HCT116 (cell line): ENCODE data around the gene CDKL5. TPM values are rescaled to one million over a fixed set of nuclear protein-coding genes. Genes with fewer than 3 reads are reported as not detected.

ENCODE experiments used
- ATAC-seq: fragments of 200-7000 bp; cut with Tn5 transposase; 2 replicates; pipeline ENCODE4 v1.9.1; 2020; ENCODE audit warnings: mild to moderate bottlenecking, moderate library complexity
- BruUV-seq: library from RNA; stranded (reverse); fragments of 400-500 nt; replicated peaks from 2 replicates; lab custom pipeline; 2021; lab: Mats Ljungman, UMichigan
- CTCF ChIA-PET: fragments of 300-600 bp; sonication (Branson Sonifier 250); formaldehyde crosslinking; loops from one replicate; lab custom pipeline; 2021; ENCODE audit warnings: antibody characterized with exemption; lab: Charles Lee
- POLR2A ChIA-PET: fragments of 300-600, 350-600 bp; sonication (Branson Sonifier 250); formaldehyde crosslinking; loops from one replicate; lab custom pipeline; 2021; ENCODE audit warnings: antibody characterized with exemption; lab: Charles Lee
- RAD21 ChIA-PET, 2 experiments: fragments of 300-600 bp; sonication (Branson Sonifier 250); formaldehyde crosslinking; loops; one replicate each; lab custom pipeline; 2023; ENCODE audit warnings: low total read pairs in 2 of 2; ENCODE audit not compliant: uncharacterized antibody in 2 of 2, unreplicated experiment in 2 of 2, low non-redundant PET in 1 of 2; lab: Charles Lee
- DNase-seq: peaks from one replicate; pipeline ENCODE4 v3.0.0-alpha.2; 2010; ENCODE audit warnings: low read depth, low spot score
- H2AFZ ChIP-seq: fragments of 200-600 bp; shearing (Covaris generic), sonication (generic); 2 replicates; pipeline ENCODE4 v1.6.1; 2017; ENCODE audit warnings: low read depth, mixed run types, mixed read lengths, antibody characterized with exemption, low read length; ENCODE audit not compliant: poor library complexity, severe bottlenecking
- H3K27ac ChIP-seq: 2 replicates; pipeline ENCODE4 v1.5.1; 2012; ENCODE audit warnings: low read depth, low read length
- H3K27me3 ChIP-seq: fragments of 200-600 bp; sonication (generic); 2 replicates; pipeline ENCODE4 v1.6.1; 2016; ENCODE audit warnings: mixed run types, low read length, mixed read lengths; ENCODE audit not compliant: insufficient read depth
- H3K36me3 ChIP-seq, 2 experiments: fragments of 200-500 bp in 1 of 2; fragments of 200-600 bp in 1 of 2; sonication (Bioruptor generic) in 1 of 2; sonication (generic) in 1 of 2; 2 replicates each; pipeline versions ENCODE4 v1.5.1 to v1.6.1; 2014 to 2016; ENCODE audit warnings: low read length in 2 of 2, inconsistent platforms in 1 of 2, mixed read lengths in 1 of 2, mixed run types in 1 of 2; ENCODE audit not compliant: insufficient read depth in 2 of 2, control insufficient read depth in 1 of 2
- H3K4me1 ChIP-seq, 2 experiments: fragments of 200-600 bp in 1 of 2; sonication (generic) in 1 of 2; 2 replicates each; pipeline versions ENCODE4 v1.5.1 to v1.6.1; 2012 to 2017; ENCODE audit warnings: low read length in 2 of 2, inconsistent platforms in 1 of 2, mild to moderate bottlenecking in 1 of 2, mixed read lengths in 1 of 2, mixed run types in 1 of 2, moderate library complexity in 1 of 2; ENCODE audit not compliant: insufficient read depth in 2 of 2, control insufficient read depth in 1 of 2
- H3K4me2 ChIP-seq: fragments of 200-600 bp; sonication (generic); 2 replicates; pipeline ENCODE4 v1.6.1; 2017; ENCODE audit warnings: mixed run types, low read length, mixed read lengths
- H3K4me3 ChIP-seq, 2 experiments: fragments of 200-600 bp in 1 of 2; sonication (generic) in 1 of 2; replicated peaks in 1 of 2; 2 replicates each; pipeline ENCODE4 v1.5.1; 2011 to 2016; ENCODE audit warnings: low read length in 2 of 2, control low read depth in 1 of 2, low read depth in 1 of 2, mild to moderate bottlenecking in 1 of 2, mixed read lengths in 1 of 2, mixed run types in 1 of 2
- H3K79me2 ChIP-seq: fragments of 200-600 bp; sonication (generic); 2 replicates; pipeline ENCODE4 v1.6.1; 2017; ENCODE audit warnings: mild to moderate bottlenecking, mixed run types, low read length, moderate library complexity, mixed read lengths; ENCODE audit not compliant: insufficient read depth
- H3K9ac ChIP-seq: fragments of 200-600 bp; sonication (generic); 2 replicates; pipeline ENCODE4 v1.6.1; 2016; ENCODE audit warnings: low read length, mixed read lengths
- H3K9me2 ChIP-seq: fragments of 200-600 bp; sonication (generic), shearing (Covaris generic); 2 replicates; pipeline ENCODE4 v1.6.1; 2017; ENCODE audit warnings: mixed run types, mild to moderate bottlenecking, moderate library complexity; ENCODE audit not compliant: insufficient read depth
- H3K9me3 ChIP-seq, 2 experiments: fragments of 200-500 bp in 1 of 2; fragments of 200-600 bp in 1 of 2; sonication (Bioruptor generic) in 1 of 2; sonication (generic) in 1 of 2; 2 replicates each; pipeline ENCODE4 v1.6.1; 2014 to 2017; ENCODE audit warnings: low read length in 2 of 2, mixed read lengths in 2 of 2, inconsistent platforms in 1 of 2, low read depth in 1 of 2, mild to moderate bottlenecking in 1 of 2, mixed run types in 1 of 2, moderate library complexity in 1 of 2; ENCODE audit not compliant: control insufficient read depth in 1 of 2, insufficient read depth in 1 of 2
- H4K20me1 ChIP-seq: fragments of 200-600 bp; sonication (generic), shearing (Covaris generic); 2 replicates; pipeline ENCODE4 v1.6.1; 2017; ENCODE audit warnings: mixed run types, mild to moderate bottlenecking, moderate library complexity; ENCODE audit not compliant: insufficient read depth
- CBX3 ChIP-seq: IDR thresholded peaks from 2 replicates; pipeline ENCODE4 v1.6.1; 2012; ENCODE audit warnings: low read depth
- CEBPB ChIP-seq: IDR thresholded peaks from 2 replicates; pipeline ENCODE4 v1.6.1; 2012; ENCODE audit warnings: low read depth
- EGR1 ChIP-seq: IDR thresholded peaks from 2 replicates; pipeline ENCODE4 v1.6.1; 2012; ENCODE audit warnings: low read depth
- ELF1 ChIP-seq: IDR thresholded peaks from 2 replicates; pipeline ENCODE4 v1.6.1; 2012; ENCODE audit warnings: low read depth, borderline replicate concordance
- EZH2 ChIP-seq: fragments of 200-600 bp; sonication (generic); IDR thresholded peaks from 2 replicates; pipeline ENCODE4 v1.6.1; 2017; ENCODE audit warnings: antibody characterized with exemption, mixed run types
- JUND ChIP-seq: IDR thresholded peaks from 2 replicates; pipeline ENCODE4 v1.6.1; 2012
- POLR2A ChIP-seq: IDR thresholded peaks from 2 replicates; pipeline ENCODE4 v1.7.0; 2011; ENCODE audit warnings: borderline replicate concordance; ENCODE audit not compliant: insufficient read depth, insufficient read length; ENCODE audit errors: extremely low read depth
- SIN3A ChIP-seq: IDR thresholded peaks from 2 replicates; pipeline ENCODE4 v1.6.1; 2012; ENCODE audit warnings: low read depth
- YY1 ChIP-seq: IDR thresholded peaks from 2 replicates; pipeline ENCODE4 v1.6.1; 2011; ENCODE audit warnings: low read length, low read depth, moderate library complexity, mild to moderate bottlenecking; ENCODE audit not compliant: insufficient replicate concordance; ENCODE audit errors: extremely low read depth
- ZFX ChIP-seq: fragments of 450-650 bp; IDR thresholded peaks from 2 replicates; pipeline ENCODE4 v1.6.1; 2017
- intact Hi-C: fragments of 100-400 bp; cut with micrococcal nuclease; formaldehyde crosslinking; loops from 2 replicates; pipeline ENCODE4 v1.10.0; 2022
- total RNA-seq: library from RNA; stranded (reverse); gene quantifications from one replicate; pipeline ENCODE4 v1.2.1, GENCODE V29; 2021; ENCODE audit not compliant: unreplicated experiment
- TF ChIP-seq, protein P1 (sequence below): IDR thresholded peaks from 2 replicates; pipeline ENCODE4 v1.6.1; 2012
- TF ChIP-seq, protein P2 (sequence below): IDR thresholded peaks from 2 replicates; pipeline ENCODE4 v1.6.1; 2011; ENCODE audit warnings: mild to moderate bottlenecking, low read length, moderate library complexity; ENCODE audit not compliant: insufficient replicate concordance; ENCODE audit errors: extremely low read depth
- TF ChIP-seq, protein P3 (sequence below), 3 experiments: fragments of 200-600 bp in 1 of 3; sonication (generic) in 1 of 3; IDR thresholded peaks in 2 of 3; conservative IDR thresholded peaks in 1 of 3; 2 replicates each; pipeline ENCODE4 v1.5.1; 2012 to 2017; ENCODE audit warnings: low read depth in 2 of 3, low read length in 2 of 3, antibody characterized with exemption in 1 of 3, borderline replicate concordance in 1 of 3, control low read depth in 1 of 3, mild to moderate bottlenecking in 1 of 3, mixed read lengths in 1 of 3, mixed run types in 1 of 3, moderate library complexity in 1 of 3; ENCODE audit not compliant: insufficient read depth in 1 of 3

CDKL5 gene
- total RNA-seq, 1 experiment from 2014 or later = 2.5 TPM

DNA sequence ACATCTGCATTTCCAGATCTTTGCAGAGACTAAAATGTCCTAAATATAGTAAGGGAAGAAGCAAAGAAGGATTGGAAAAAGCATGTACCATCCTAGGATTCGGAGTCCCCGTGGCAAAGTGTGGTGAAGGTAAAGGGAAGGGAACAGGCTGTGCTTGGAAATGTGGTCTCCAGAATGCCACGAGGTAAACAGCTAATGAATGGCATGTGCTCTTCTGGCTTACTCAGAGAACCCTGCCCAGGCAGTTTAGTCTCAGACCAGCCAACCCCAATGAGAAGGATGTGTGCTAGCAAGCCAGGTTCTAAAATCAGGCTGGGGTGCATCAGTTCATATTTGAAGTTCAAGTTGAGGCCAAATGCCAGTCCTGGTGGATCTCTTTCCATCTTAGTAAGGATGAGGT lies 133.4 kb downstream of the CDKL5 start:
- intact Hi-C loops = no loop called here
- no peak for DNase-seq
- Histone ChIP-seq H2AFZ (no peak overlapping the region), H3K4me1 (no peaks in the 10 kb centered on the region), H3K9me3 (no peaks in the 10 kb centered on the region), H4K20me1 (no peaks in the 10 kb centered on the region), H3K4me3 (no peak overlapping the region), H3K9me2 (no peaks in the 10 kb centered on the region), H3K9ac (no peak overlapping the region), H3K4me2 (no peak overlapping the region), H3K36me3 (no peaks in the 10 kb centered on the region), H3K27ac (no peak overlapping the region), H3K27me3 (no peaks in the 10 kb centered on the region), H3K79me2 (no peaks in the 10 kb centered on the region)
- ChIA-PET RAD21 (no interaction called here), POLR2A (no interaction called here), CTCF (no interaction called here)
- TF ChIP-seq ELF1 = no peak
- no peak for TF ChIP-seq YY1
- no peak for TF ChIP-seq POLR2A
- no peak for TF ChIP-seq CBX3
- no peak for TF ChIP-seq CEBPB
- no peak for TF ChIP-seq EGR1
- no peak for TF ChIP-seq EZH2
- no peak for TF ChIP-seq ZFX
- TF ChIP-seq, protein P1, sequence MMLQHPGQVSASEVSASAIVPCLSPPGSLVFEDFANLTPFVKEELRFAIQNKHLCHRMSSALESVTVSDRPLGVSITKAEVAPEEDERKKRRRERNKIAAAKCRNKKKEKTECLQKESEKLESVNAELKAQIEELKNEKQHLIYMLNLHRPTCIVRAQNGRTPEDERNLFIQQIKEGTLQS = no peak
- TF ChIP-seq, protein P2, sequence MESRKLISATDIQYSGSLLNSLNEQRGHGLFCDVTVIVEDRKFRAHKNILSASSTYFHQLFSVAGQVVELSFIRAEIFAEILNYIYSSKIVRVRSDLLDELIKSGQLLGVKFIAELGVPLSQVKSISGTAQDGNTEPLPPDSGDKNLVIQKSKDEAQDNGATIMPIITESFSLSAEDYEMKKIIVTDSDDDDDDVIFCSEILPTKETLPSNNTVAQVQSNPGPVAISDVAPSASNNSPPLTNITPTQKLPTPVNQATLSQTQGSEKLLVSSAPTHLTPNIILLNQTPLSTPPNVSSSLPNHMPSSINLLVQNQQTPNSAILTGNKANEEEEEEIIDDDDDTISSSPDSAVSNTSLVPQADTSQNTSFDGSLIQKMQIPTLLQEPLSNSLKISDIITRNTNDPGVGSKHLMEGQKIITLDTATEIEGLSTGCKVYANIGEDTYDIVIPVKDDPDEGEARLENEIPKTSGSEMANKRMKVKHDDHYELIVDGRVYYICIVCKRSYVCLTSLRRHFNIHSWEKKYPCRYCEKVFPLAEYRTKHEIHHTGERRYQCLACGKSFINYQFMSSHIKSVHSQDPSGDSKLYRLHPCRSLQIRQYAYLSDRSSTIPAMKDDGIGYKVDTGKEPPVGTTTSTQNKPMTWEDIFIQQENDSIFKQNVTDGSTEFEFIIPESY = no peak
- TF ChIP-seq SIN3A = no peak
- TF ChIP-seq JUND = no peak
- TF ChIP-seq, protein P3, sequence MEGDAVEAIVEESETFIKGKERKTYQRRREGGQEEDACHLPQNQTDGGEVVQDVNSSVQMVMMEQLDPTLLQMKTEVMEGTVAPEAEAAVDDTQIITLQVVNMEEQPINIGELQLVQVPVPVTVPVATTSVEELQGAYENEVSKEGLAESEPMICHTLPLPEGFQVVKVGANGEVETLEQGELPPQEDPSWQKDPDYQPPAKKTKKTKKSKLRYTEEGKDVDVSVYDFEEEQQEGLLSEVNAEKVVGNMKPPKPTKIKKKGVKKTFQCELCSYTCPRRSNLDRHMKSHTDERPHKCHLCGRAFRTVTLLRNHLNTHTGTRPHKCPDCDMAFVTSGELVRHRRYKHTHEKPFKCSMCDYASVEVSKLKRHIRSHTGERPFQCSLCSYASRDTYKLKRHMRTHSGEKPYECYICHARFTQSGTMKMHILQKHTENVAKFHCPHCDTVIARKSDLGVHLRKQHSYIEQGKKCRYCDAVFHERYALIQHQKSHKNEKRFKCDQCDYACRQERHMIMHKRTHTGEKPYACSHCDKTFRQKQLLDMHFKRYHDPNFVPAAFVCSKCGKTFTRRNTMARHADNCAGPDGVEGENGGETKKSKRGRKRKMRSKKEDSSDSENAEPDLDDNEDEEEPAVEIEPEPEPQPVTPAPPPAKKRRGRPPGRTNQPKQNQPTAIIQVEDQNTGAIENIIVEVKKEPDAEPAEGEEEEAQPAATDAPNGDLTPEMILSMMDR (IDR thresholded peaks at IDR 0.05 in 2 of 3, conservative IDR thresholded peaks at IDR 0.05 in 1 of 3; ENCODE audit: borderline replicate concordance in 1 of 3, insufficient read depth in 1 of 3, low read depth in 2 of 3, low read length in 2 of 3) = no peak
- ATAC-seq = no peak
- no TSS peak for BruUV-seq
